Astrocyte of the cerebellum (primary cell): ENCODE measurements around the gene APBA3.

Experiments
- DNase-seq: peaks from one replicate; pipeline ENCODE4 v3.0.0-alpha.2; 2011; ENCODE audit warnings: low read depth
- H3K4me3 ChIP-seq: 2 replicates; pipeline ENCODE4 v1.5.1; 2011; ENCODE audit warnings: mild to moderate bottlenecking, low read depth, low read length, moderate library complexity
- in situ Hi-C: cut with HindIII; loops from 2 replicates; pipeline ENCODE4 v1.10.0; 2017; ENCODE audit warnings: low sequenced_read_pairs
- TF ChIP-seq, protein P1 (sequence below): IDR thresholded peaks from 2 replicates; pipeline ENCODE4 v1.5.1; 2012; ENCODE audit warnings: low read length, low read depth, moderate library complexity, mild to moderate bottlenecking; ENCODE audit errors: missing control alignments

APBA3 gene

DNA sequence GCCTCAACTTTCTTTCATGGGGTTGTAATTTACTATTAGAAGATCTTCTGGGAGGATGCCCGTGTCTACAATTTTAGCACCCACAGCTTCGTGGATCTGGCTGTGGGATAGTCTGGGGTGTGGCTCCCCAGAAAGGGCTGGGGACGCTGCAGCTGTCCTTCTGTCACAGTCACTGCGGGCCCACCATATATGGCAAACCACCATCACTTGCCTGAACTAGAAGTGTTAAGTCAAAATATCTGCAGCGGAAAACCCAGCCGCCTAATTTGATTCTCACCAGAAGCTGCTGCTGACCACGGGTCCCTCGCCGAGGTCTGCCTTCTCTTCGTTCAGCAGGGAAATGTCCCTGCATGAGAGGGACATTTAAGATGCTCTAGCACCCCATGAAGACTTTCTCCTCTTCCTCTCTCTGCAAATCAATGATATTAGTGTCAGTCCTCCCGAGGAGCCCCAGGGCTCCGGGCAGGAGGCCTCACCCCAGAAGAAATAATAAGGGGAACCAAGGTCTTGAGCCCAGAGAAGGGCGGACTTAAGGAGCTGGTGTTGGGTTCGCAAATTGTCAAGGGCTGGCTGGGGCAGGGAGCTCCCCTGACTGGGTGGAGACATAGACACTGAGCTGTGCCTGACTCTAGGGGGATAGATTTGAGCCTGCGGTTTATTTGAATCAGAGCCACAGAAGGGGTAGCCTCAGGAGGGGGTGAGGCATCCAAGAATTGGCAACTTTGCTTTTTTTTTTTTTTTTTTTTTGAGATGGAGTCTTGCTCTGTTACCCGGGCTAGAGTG, 27.7 kb upstream of the APBA3 start:
- DNase-seq: no peak
- in situ Hi-C loops: no loop called here
- no peak overlapping the region for H3K4me3 ChIP-seq
- TF ChIP-seq, protein P1, sequence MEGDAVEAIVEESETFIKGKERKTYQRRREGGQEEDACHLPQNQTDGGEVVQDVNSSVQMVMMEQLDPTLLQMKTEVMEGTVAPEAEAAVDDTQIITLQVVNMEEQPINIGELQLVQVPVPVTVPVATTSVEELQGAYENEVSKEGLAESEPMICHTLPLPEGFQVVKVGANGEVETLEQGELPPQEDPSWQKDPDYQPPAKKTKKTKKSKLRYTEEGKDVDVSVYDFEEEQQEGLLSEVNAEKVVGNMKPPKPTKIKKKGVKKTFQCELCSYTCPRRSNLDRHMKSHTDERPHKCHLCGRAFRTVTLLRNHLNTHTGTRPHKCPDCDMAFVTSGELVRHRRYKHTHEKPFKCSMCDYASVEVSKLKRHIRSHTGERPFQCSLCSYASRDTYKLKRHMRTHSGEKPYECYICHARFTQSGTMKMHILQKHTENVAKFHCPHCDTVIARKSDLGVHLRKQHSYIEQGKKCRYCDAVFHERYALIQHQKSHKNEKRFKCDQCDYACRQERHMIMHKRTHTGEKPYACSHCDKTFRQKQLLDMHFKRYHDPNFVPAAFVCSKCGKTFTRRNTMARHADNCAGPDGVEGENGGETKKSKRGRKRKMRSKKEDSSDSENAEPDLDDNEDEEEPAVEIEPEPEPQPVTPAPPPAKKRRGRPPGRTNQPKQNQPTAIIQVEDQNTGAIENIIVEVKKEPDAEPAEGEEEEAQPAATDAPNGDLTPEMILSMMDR: no peak

DNA sequence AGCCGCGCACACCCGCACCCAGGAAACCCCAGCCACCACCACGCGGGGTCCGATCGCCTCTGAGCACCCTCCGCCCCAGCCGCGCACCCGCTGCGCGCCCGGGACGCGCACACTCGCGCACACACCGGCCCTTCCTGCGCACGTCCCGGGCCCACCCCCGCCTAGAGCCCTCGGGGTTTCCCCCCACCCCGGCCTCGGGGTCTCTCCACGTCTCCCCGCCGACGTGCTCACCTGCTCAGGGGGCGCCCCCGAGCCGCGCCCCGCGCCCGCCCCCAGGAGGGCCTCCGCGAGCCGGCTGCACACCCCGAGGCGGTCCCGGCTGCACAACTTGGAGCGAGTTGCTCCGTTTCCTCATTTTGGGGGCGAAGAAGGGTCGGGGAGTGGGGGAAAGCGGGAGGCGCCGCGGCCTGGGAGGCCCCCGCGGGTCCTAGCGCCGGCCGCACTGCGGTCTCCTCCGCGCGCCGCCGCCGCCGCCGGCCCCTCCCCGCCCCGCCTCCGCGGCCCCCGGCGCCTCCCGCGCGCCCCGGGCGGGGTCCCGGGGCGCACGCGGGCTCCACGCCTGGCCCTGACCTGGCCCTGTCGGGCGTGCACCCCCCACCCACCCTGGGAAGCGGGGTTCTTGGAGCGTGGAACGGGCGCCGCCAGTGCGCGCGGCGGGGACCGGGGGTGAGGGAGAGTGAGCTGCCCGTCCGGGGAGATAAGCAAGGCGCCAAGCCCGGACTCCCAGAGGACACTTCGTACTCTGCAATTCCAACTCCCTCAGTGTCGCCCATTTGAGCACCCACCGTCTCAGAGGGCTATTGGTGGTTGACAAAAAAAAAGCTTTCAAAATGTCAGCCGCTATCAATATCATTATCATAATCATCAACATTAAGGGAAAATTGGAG, 24.7 kb upstream of the APBA3 start, which contains the start of gene MATK:
Gene MATK, minus strand, starts transcription at position 444 of the 887 bp plus-strand sequence. CDS start 1,246 bp downstream, outside the sequence.
- no peak within 1 kb of the TSS for H3K4me3 ChIP-seq
- in situ Hi-C loops: no loop called here
- TF ChIP-seq, protein P1: no peak
- no peak for DNase-seq

DNA sequence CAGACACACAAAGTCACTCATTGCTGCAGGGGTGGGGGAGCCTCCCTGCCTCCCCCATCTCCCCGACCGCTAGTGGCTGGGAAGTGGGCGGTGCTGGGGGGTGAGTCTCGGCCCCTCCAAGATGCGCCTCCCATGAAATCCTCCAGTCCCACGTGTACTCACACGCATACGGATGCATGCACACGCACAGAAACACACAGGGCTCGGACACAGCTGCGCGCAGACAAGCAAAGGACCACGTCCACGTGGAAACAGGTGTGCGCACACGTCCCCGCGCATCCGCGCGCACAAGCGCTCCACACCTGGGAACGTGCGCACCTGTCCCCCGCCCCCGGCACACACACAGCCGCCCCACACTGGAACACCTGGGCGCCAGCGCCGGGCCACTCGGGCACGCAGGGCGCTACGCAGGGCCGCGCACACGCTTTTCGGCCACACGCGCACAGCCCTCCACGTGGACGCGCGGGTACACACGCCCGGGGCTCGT, 24.0 kb upstream of the APBA3 start:
- no peak overlapping the region for H3K4me3 ChIP-seq
- TF ChIP-seq, protein P1: no peak
- DNase-seq: no peak
- in situ Hi-C loops: no loop called here

DNA sequence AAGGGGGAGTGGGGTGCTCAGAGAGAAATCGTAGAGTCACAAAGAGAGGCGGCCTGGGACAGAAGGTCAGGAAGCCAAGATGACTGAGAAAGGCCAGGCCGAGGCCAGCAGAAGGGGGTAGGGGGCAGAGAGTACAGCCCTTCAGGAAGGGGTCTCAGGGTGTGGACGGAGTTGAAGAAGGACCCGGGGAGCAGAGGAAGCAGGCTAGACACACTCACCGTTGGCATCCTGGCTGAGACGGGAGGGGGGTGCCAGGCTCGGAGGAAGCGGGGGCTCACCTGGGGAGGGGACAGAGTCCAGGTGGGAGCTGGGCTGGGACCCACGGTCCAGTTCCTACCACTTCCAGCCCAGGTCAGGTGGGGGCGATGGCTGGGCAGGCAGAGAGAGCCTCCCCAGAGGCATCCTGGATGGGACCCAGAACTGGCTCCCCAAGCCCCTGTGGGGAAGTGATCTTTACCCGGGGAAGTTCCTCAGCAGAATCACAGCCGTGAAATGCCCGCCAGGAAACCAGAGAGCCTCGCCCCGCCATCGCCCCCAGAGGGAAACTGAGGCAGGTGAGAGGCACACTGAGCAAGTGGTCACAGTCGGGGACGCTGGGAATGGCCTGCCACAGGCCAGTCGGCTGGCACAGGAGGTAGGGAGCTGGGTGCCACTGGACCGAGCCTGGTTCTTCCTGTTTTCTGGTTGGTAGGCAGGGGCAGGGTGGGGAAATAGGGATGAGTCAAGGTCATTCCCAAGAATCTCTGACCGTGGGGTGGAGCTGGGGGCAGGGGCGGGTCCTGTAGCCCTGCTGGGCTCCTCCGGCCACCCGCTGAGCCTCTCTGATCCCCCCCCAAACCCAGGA, 23.3 kb upstream of the APBA3 start:
- no peak for DNase-seq
- in situ Hi-C loops: no loop called here
- H3K4me3 ChIP-seq: no peak overlapping the region
- TF ChIP-seq, protein P1: no peak

DNA sequence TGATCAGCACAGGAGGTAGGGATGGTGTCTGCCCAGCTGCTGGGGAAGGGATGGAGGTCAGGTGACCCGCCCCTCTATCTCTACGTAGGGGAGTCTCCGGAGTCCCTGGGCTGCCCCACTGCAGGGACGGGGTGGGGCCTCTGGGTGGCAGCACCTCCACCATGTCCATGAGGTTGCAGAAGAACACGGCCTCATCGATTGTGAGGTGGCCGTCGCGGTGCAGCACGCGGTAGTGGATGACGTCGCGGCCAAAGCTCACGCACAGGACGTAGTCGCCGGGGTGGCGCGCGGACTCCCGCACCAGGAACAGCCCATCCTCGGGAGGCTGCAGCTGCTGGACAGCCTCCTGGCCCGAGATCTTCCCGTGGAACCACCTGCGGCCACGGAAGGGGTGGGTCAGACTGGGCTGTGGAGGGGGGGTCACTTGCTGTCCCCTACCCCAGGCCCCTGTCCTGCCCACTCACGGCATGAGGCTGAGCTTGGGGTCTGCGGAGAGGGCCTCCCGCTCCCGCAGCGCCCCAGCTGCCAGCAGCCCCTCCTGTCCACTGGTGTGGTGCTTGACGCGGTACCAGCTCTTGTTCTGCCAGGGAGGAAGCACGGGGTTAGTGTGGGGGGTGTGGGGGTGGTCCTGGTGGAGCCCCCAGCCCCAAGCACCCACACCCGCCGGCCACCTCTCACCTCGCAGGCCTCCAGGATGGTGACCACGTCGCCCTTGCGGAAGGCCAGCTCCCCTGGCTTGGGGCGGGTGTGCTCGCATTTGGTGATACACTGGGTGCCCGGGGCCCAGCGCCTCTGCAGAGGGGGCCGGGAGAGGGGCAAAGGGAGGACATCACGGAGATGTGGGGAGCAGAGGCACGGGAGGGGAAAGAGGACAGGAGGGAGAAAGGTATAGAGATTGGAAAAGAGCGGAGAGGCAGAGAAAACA, 22.4 kb upstream of the APBA3 start:
- in situ Hi-C loops: no loop called here
- DNase-seq: no peak
- H3K4me3 ChIP-seq: no peak overlapping the region
- TF ChIP-seq, protein P1: no peak
